Hematopoietic multipotent progenitor cell treated with erythropoietin and hydrocortisone succinate and interleukin-3 and kit ligand, for 6 days (in vitro differentiated cells): ENCODE measurements around the gene MAK.
"Not testable (repeated sequence)": the region's sequence is repeated elsewhere in the genome, so short reads cannot be mapped to it uniquely, and the experiment has no call there.

Source experiments
- DNase-seq: peaks from one replicate; pipeline ENCODE4 v3.0.0-alpha.2; 2015

The MAK gene, protein sequence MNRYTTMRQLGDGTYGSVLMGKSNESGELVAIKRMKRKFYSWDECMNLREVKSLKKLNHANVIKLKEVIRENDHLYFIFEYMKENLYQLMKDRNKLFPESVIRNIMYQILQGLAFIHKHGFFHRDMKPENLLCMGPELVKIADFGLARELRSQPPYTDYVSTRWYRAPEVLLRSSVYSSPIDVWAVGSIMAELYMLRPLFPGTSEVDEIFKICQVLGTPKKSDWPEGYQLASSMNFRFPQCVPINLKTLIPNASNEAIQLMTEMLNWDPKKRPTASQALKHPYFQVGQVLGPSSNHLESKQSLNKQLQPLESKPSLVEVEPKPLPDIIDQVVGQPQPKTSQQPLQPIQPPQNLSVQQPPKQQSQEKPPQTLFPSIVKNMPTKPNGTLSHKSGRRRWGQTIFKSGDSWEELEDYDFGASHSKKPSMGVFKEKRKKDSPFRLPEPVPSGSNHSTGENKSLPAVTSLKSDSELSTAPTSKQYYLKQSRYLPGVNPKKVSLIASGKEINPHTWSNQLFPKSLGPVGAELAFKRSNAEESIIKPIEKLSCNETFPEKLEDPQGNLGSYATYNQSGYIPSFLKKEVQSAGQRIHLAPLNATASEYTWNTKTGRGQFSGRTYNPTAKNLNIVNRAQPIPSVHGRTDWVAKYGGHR

DNA sequence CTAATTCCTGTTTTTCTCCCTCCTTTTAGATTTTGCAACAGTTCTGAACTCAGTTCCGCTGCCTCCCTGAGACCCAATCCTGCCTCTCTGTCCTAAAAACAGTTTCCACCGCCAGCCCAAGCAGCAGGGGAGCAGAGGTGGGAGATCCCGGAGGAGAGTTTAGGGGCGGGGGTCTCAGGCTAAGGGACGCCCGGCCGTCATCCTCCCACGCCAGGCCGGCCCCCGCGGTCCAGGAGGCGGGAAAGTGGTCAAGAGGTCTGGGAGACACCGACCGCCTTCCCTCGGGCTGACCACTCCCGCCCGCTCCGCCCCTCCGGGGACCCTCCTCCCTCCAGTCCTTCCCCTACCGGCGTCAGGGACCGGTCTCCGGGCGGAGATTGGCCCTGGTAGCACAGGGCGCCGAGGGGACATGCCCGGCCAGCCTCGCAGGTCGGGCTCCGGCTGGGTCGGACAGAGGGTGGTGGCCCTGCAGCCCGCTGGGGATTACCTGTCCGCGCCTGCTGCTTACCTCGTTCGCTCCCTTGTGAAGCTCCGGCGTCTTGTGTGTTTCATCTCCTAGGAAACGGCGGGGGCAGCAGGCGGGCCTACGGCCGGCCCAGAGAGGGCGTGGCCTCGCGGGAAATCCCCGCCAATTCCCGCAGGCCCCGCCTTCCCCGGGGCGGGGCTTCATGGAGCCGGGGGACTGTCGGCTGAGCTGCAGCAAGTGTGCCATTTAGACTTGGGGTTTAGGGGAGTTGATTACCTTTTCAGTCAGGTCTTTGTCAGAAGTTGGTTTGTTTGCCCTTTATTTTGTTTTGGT is at the start of gene MAK:
TSS of gene MAK (minus strand) at position 545 of the 799 bp plus-strand sequence. CDS start 7,891 bp downstream, outside the sequence.
- peak; percentile 93 for DNase-seq

DNA sequence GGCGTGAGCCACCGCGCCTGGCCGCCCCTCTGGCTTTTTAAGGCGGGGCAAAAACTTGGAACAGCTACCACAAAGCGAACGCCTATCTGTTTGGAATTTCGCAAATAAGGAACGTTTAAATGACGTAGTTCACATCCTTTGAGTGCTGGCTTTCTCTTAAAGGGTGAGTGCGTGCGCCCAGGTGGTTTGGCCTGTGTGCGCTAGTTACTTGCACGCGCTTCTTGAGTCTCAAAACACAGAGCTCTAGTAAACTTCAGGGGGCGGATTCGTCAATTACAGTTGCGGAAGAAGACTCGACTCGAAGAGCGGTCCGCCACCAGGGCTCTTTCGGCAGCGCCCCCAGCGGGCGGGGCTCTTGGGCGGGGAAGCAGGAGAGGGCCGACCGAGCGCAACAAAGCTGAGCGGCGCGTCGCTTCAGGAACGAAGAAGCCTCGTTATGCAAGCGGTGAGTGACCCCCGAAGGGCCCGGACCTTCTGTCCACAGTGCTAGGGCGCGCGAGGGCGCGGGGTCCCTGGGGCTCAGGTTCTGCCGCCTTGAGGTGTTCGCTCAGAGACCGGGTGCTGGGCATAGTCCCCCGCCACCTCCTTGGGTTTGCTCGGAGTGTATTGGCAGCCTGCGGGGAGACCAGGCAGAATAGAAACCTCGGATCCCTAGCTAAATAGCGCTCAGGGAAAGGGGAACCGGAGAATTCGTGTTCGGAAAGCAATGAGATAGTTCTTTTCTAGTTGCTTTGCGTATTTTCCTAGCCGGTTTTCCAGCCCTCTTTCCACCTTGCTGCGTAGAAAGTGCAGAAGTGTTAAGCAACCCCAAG is 48.6 kb upstream of the MAK start, which contains the start of gene SYCP2L:
TSS of gene SYCP2L (plus strand) at position 362 of the 812 bp plus-strand sequence. CDS start at position 437, 75 bp downstream.
- DNase-seq: peak; percentile 58

DNA sequence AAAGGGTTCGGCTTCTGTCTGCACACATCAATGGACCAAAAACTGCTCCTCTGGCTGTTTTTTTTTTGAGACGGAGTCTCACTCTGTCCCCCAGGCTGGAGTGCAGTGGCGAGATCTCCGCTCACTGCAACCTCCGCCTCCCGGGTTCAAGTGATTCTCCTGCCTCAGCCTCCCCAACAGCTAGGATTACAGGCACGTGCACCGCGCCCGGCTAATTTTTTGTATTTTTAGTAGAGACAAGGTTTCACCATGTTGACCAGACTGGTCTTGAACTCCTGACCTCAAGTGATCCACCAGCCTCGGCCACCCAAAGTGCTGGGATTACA is 48.0 kb upstream of the MAK start:
- not testable (repeated sequence) for DNase-seq

DNA sequence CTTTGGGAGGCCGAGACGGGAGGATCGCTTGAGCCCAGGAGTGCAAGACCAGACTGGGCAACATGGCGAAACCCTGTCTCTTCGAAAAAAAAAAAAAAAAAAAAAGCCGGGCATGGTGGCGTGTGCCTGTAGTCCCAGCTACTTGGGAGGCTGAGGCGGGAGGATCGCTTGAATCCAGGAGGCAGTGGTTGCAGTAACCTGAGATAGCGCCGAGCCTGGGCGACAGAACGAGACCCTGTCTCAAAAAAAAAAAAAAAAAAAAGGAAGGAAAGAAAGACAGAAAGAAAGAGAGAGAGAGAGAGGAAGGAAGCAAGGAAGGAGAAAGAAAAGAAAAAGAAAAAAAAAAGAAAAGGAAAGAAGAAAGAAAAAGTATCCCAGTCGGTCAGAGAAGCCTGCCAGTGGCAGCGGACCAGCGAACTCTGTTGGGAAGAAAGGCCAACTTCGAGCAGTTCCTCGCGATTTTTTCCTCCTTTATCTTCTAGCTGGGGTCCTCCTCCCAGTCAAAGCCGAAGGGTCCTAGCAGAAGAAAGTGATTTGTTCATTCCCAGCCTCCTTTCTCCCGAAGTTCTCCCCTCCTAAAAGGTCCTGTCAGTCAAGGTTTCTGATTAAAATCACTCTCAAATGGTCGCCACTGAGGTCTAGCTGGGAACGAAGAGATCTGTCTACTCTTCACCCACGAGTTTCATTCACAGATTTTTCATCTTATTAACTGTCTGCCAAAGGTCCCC is 46.1 kb upstream of the MAK start:
- DNase-seq: no peak

DNA sequence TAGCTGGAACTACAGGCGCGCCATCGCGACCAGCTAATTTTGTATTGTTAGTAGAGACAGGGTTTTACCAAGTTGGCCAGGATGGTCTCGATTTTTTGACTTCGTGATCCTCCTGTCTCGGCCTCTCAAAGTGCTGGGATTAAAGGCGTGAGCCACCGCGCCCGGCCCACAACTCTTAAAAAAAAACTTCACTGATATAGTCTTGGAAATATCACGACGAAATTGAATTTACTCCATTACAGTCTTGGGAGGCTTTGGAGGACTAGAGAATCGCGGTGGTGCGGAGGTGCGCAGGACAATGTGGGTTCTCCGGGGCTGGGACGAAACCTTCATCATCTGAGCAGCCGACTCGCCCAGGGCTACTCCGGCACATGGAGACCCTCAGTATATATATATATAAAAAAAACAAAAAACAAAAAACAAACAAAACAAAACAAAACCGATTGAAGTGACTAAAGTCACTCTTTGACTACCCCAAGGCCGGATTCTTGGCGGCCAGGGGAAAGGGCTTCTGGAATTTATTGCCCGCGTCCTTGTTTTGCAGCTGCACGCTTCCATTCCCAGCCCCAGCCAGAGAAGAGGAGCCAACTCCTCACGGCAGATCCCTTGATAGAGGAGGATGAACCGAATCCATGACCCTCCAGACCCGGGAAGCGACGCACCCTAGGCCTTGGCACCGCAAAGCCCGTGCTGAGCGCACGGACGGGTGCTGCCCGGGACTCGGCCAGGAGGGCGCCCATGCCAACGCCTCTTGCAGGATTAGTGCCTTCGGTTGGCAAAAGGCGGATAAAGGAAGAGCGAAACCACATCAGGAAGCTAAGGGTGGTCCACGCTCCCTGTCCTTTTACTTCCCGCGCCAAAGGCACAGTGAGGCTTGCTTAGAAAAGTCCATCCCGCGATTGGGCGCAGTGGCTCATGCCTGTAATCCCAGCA is 45.2 kb upstream of the MAK start:
- DNase-seq: no peak

DNA sequence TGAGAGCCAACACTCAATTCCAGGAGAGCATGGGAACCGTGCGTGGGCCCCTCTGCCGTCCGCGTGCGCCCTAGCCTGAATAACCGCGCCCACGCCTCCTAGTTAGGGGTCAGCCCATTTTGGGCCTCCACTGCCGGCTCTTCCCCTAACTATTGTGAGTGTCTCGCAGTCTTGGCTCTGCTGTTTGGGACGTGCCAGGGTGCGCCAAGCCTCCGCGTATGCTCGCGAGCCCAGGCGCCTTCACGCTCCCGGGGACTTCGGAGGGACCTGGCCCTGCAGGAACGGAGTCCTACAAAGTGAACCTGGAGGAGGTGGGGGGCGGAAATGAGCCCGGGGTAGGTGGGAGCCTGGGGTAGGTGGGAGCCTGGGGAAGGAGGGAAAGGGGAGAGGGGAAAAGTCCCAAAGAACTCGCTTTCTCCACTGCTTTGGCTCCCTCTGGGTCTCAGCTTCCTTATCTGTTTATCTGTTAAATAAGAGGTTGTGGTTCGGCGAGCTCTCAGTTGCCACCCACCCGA is 44.4 kb upstream of the MAK start:
- DNase-seq: no peak

DNA sequence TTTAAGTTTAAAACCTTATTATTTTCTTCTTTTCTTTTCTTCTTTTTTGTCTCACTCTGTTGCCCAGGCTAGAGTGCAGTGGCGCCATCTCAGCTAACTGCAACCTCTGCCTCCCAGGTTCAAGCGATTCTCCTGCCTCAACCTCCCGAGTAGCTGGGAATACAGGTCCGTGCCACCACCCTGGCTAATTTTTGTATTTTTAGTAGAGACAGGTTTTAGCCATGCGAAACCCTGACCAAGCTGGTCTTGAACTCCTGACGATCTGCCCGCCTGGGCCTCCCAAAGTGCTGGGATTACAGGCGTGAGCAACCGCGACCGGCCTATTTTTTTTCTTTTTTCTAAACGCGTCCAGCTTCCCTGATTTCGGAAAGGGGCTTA is 43.9 kb upstream of the MAK start:
- not testable (repeated sequence) for DNase-seq

DNA sequence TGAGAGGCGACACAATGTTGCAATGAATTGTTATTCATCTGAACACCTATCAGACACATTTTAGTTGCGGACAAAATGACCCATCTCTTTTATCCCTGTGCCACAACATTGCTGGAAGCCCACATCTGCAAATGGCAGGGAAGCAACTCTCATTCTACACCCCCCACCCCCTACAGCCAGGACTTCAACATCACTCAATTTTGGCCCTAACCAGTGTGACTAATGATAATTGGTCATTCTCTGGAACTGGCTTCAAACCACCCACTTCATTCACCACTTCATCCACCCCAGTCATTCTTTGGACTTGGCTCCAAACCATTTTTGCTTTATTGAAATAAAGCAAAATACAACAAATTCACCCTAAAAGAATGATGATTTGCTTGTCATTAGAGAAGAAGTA is 42.0 kb upstream of the MAK start:
- no peak for DNase-seq

DNA sequence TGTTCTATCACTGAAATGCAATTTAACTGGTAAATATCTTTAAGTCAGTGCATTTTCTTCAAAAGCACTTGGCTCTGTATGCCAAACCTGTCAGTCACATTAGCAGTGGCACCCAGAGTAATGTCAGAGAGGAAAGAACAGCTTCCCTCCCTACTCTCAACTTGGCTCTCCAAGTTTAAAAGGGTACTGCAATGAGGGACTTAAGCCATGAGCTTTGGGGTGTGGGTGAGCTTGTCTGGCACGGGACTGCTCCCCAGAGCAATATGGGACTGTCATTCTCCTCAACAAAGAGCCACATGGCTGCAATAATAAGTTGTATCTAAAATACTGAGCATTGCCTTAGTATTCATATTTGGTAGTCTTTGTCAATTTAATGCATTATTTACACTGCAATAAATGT is 39.5 kb upstream of the MAK start:
- DNase-seq: no peak

DNA sequence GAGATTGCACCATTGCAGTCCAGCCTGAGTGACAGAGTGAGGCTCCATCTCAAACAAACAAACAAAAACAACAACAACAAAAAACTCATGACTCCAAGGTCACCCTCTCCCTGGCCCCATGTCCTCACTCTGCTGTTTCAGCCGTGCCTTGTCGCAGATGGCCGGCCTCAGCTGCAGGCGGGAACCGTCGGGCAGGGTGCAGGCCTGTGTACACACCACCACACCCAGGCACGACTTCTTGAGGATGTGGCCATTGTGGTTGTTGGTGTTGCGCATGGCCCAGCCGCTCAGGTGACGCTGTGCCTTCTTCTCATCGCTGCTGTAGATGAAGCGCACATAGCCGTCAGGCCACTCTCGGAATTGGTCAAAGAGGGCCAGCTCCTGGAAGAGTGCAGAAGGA is 38.7 kb upstream of the MAK start:
- DNase-seq: no peak

DNA sequence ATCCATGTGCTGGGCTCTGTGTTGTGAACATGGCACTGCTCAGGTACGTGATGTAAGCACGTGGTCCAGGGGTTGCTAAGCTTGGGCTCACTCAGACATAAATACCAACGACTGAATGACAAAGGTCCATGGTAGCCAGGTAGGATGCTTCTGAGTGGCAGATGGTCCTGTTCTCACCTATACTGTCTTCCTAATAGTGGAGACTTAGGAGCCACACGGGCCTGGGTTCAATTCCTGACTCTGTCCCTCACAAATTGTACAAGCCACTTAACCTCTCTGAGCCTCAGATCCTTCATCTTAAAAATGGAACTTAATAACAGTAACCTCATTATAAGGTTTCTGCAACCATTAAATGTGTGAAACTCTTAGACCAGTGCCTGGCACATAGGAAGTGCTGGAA is 36.7 kb upstream of the MAK start:
- DNase-seq: no peak

DNA sequence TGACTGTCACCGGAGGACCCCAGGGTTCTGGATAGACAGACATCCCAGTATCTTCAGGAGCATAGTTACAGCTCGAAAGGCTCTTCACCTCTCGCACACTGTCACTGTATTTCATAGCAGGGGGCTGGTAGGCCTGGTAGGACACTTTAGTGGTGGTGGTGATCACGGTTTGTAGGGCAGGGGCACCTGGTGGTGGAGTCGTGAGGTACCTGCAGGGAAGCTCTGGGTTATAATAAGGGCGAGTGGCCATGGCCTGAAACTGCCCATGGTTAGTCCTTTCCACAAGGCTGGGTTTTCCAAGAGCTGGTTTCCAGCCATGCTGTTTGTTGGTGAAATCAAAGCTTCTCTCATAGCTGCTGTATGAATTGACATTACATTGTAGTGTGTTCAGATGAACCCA is 35.9 kb upstream of the MAK start:
- DNase-seq: no peak

DNA sequence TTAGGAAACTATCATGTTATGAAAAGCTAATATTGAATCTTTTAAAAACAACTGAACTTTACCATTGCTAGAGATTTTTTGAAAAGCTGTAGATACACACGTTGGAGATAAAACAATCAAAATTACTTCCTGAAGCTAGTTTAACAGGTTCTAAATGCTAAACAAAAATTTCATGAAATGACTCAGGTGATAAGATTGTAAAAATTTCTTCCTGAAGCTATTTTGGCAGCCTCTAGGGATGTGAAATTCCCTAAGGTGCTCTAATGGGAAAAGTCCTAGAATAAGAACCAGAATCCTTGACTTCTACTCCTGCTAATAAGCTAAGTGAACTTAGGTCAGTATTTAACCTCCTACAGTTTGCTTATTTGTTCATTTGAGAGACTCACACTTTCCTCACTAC is 35.0 kb upstream of the MAK start:
- no peak for DNase-seq

DNA sequence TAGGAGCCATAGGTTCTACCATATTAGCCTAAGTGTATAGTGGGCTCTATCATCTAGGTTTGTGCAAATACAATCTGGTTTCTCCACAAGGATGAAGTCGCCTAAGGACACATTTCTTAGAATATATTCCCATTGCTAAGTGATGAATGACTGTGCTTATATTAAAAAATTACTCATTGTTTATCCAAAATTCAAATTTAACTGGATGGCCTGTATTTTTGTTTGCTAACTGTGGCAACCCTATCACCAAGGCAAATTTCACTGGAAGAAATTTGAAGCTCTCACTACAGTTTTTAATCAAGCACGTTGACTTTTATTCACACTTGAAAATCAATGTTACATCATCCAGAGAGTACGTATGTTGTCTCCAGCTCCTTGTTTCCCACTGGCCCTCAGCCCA is 29.6 kb upstream of the MAK start:
- no peak for DNase-seq

DNA sequence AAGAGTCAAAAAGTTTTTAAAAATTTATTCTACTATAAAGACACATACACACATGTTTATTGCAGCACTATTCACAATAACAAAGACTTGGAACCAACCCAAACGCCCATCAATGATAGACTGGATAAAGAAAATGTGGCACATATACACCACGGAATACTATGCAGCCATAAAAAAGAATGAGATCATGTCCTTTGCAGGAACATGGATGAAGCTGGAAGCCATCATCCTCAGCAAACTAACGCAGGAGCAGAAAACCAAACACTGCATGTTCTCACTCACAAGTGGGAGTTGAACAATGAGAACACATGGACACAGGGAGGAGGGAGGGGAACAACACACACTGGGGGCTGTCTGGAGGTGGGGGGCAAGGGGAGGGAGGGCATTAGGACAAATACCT is 28.4 kb upstream of the MAK start:
- not testable (repeated sequence) for DNase-seq

DNA sequence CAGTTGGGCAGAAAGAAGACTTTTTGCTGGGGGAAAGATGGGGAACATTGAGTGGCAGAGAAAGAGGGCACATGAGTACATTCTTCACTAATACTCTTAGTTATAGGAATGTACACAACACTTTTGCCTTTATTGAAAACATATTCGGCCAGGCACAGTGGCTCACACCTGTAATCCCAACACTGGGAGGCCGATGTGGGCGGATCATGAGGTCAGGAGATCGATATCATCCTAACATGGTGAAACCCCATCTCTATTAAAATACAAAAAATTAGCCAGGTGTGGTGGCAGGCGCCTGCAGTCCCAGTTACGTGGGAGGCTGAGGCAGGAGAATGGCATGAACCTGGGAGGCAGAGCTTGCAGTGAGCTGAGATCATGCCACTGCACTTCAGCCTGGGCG is 24.7 kb upstream of the MAK start:
- not testable (repeated sequence) for DNase-seq

DNA sequence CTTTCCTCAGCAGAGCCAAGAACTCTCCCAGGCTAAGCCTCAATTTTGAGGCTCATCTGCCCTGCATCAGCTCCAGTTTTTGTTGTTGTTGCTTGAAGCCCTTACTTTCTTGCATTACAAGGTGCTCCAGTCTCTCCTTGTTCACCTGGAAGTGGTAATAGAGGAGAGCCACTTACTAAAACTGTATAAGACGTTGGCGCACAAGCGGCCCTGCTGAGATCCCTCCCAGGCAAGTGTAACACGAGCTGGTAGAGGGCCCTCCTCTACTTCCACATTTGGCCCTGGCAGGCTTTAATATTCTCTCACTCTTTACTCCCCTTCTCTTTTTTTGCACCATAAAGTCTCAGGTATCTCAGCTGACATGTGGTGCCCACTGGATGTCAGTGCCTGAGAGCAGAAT is 24.0 kb upstream of the MAK start:
- DNase-seq: no peak

DNA sequence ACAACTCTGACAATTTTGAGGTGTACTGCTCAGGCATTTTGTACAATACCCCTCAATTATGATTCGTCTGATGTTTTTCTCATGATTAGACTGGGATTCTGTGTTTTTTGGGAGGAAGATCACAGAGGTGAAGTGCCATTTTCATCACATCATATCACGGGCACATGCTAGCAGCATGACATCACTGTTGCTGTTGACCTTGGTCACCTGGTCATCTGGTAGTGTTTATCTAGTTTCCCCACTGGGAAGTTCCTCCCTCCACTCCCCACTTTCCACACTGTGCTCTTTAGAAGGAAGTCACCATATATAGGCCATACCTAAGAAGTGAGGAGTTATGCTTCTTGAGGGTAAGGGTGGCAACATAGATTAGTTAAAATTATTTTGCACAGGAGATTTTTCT is 22.7 kb upstream of the MAK start:
- DNase-seq: no peak

DNA sequence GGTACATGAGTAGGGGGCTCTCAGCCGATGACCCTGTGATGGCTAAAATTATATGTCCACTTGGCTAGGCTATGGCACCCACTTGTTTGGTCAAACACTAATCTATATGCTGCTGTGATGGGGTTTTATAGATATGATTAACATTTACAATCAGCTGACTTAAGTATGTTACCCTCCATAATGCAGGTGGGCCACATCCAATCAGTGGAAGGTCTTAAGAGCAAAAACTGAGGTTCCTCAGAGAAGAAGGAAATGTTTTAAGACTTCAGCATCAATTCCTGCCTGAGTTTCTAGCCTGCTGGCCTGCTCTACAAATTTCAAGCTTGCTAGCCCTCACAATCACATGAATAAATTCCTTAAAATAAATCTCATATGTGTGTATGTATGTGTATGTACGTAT is 18.9 kb upstream of the MAK start:
- no peak for DNase-seq

DNA sequence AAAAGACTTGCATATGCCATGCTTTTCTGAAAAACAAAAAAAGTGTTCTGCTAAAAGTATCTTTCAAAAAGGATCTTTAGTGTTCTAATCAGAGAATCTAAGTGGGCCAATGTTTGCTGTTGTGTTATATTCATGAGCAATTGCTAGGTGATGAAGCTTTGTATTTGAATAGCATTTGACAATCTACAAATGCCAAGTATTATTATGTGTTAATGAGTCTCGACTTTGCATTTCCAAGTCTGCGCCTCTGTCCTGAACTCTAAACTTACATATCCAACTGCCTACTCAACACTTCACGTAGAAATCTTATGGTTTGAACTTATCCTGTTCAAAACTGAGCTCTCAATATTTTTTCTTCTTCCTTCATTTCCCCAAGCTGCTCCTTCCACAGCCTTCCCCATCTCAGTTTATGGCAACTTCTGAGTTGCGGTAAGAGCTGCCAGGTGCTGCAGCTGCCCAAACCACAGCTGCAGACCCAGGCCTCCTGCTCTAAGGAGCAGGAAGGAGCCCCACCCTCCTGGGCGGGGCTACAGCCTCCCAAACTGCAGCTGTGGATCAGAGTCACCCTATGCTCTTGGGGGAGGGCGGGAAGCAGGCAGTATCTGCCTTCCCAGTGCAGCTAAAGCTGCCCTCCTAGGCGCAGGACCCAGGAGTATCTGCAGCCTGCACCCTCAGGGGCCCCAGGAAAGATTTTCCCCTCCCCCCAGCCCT is 16.7 kb upstream of the MAK start:
- DNase-seq: peak; percentile 19
